Upper lobe of left lung (tissue), 6 donors: ENCODE measurements around the gene JAGN1. TPM values are rescaled to one million over a fixed set of nuclear protein-coding genes. Genes with fewer than 3 reads are reported as not detected.

ENCODE experiments used
- ATAC-seq, 2 donors: fragments of 200-7000 bp; cut with Tn5 transposase; one replicate each; pipeline ENCODE4 v1.9.1; 2022; ENCODE audit warnings: mild to moderate bottlenecking in 2 of 2, moderate library complexity in 2 of 2; ENCODE audit not compliant: low FRiP score in 2 of 2
- DNase-seq, 2 donors: peaks; one replicate each; pipeline ENCODE4 v3.0.0-alpha.2; 2019 to 2020
- H3K27ac ChIP-seq, 4 donors: fragments of 200-600 bp; sonication (generic); one replicate each; pipeline ENCODE4 v1.5.1; 2016 to 2019
- H3K27me3 ChIP-seq, 4 donors: fragments of 200-600 bp; sonication (generic); one replicate each; pipeline ENCODE4 v1.5.1; 2017 to 2019
- H3K36me3 ChIP-seq, 4 donors: fragments of 200-600 bp; sonication (generic); one replicate each; pipeline ENCODE4 v1.5.1; 2016 to 2019
- H3K4me1 ChIP-seq, 4 donors: fragments of 200-600 bp; sonication (generic); one replicate each; pipeline ENCODE4 v1.5.1; 2018 to 2019
- H3K4me3 ChIP-seq, 4 donors: fragments of 200-600 bp; sonication (generic); one replicate each; pipeline ENCODE4 v1.5.1; 2017 to 2019; ENCODE audit warnings: mild to moderate bottlenecking in 2 of 4, moderate library complexity in 1 of 4
- H3K9me3 ChIP-seq, 4 donors: fragments of 200-600 bp; sonication (generic); one replicate each; pipeline ENCODE4 v1.5.1; 2018 to 2019
- CTCF ChIP-seq, 6 experiments: fragments of 450-650 bp in 4 of 6; fragments of 200-600 bp in 2 of 6; sonication (generic) in 2 of 6; IDR thresholded peaks; one replicate each; pipeline ENCODE4 v1.5.1; 2016 to 2019; ENCODE audit warnings: antibody characterized with exemption in 6 of 6
- EP300 ChIP-seq, 4 donors: sonication (generic); formaldehyde crosslinking; IDR thresholded peaks; one replicate each; pipeline ENCODE4 v1.5.1; 2017; ENCODE audit warnings: antibody characterized with exemption in 4 of 4, control low read depth in 2 of 4
- POLR2A ChIP-seq, 4 donors: fragments of 450-650 bp; IDR thresholded peaks; one replicate each; pipeline ENCODE4 v1.5.1; 2016 to 2017; ENCODE audit warnings: antibody characterized with exemption in 4 of 4, mild to moderate bottlenecking in 2 of 4
- POLR2AphosphoS5 ChIP-seq, 2 donors: sonication (generic); formaldehyde crosslinking; IDR thresholded peaks; one replicate each; pipeline ENCODE4 v1.5.1; 2017; ENCODE audit warnings: antibody characterized with exemption in 2 of 2
- WGBS, 2 donors: methylation state at CpG; one replicate each; pipeline ENCODE4 v1.1.5; 2017 to 2018; 5-methylcytosine and 5-hydroxymethylcytosine counted together
- total RNA-seq, 6 donors: library from RNA; depleted of rRNA in 4 of 6; stranded (reverse); fragments of >200 nt in 4 of 6; gene quantifications; one replicate each; pipeline versions ENCODE4 v1.1.0 to v1.2.1, GENCODE V29; 2016 to 2021
- donor health status: DM: no; HTN: no; CAD: no; lungs with moderate emphysema.
- donor health status: DM: no; HTN: yes; CAD: no; lungs with severe emphysema.

Gene JAGN1
- total RNA-seq, 6 donors from 2014 or later, result 4.2 to 33.3 (median 24.2) TPM

- peaks cover 30 to 57% (median 39%) of the 10 kb centered on the region in 4 donors for H3K4me1 ChIP-seq
Measured at GRCh38 chr3:9914559-9915253, 24.3 kb downstream of the JAGN1 start.

GRCh38 chr3:9915254-9916141 is 25.1 kb downstream of the JAGN1 start:
- ATAC-seq, result peak; percentile 67 to 81
- Histone ChIP-seq H3K36me3 (peaks cover 0 to 5% (median under 1%) of the 10 kb centered on the region in 4 donors), H3K9me3 (no peaks in the 10 kb centered on the region), H3K4me1 (peaks cover 30 to 50% (median 39%) of the 10 kb centered on the region in 4 donors), H3K4me3 (peak overlapping the region; percentile 35 to 79 (median 78)), H3K27ac (peak overlapping the region; percentile 79 to 89 (median 86)), H3K27me3 (no peaks in the 10 kb centered on the region)
- 0 to 2% methylated on average over 11 to 36 of the region's 99 CpGs for WGBS, 2 donors
- peak; percentile 74 to 95 for DNase-seq
- peak in 1 of 4 donors; percentile 52 for TF ChIP-seq POLR2A (IDR thresholded peaks at IDR 0.05)
- TF ChIP-seq POLR2AphosphoS5 (IDR thresholded peaks at IDR 0.05), result peak in 1 of 2 donors; percentile 37
- no peak for TF ChIP-seq EP300 (IDR thresholded peaks at IDR 0.05)
- TF ChIP-seq CTCF (IDR thresholded peaks at IDR 0.05), result peak; percentile 27 to 83 (median 66)

More at GRCh38 chr3:9914559-9915253, 24.3 kb downstream of the JAGN1 start:
- WGBS, 2 donors, result 33 to 74% methylated on average over 1 to 6 of the region's 15 CpGs
- H3K27ac ChIP-seq, result peak overlapping the region; percentile 79 to 89 (median 86)
- no peaks in the 10 kb centered on the region for H3K27me3 ChIP-seq
- H3K9me3 ChIP-seq, result no peaks in the 10 kb centered on the region
- ATAC-seq, result peak in 1 of 2 donors; percentile 0
- H3K4me3 ChIP-seq, result peak overlapping the region; percentile 35 to 79 (median 78)
- no peak for DNase-seq
- TF ChIP-seq POLR2A (IDR thresholded peaks at IDR 0.05) (no peak), EP300 (IDR thresholded peaks at IDR 0.05) (no peak), CTCF (IDR thresholded peaks at IDR 0.05) (no peak), POLR2AphosphoS5 (IDR thresholded peaks at IDR 0.05) (no peak)
- peaks cover 0 to 3% (median 0%) of the 10 kb centered on the region in 4 donors for H3K36me3 ChIP-seq

GRCh38 chr3:9916346-9916733 is 25.9 kb downstream of the JAGN1 start:
- H3K9me3 ChIP-seq, result no peaks in the 10 kb centered on the region
- H3K36me3 ChIP-seq, result peaks cover 0 to 9% (median 1%) of the 10 kb centered on the region in 4 donors
- peak overlapping the region; percentile 31 to 79 (median 78) for H3K4me3 ChIP-seq
- 50 to 63% methylated on average over 6 to 7 of the region's 7 CpGs for whole genome bisulfite sequencing, 2 donors
- H3K27me3 ChIP-seq, result no peaks in the 10 kb centered on the region
- peaks cover 30 to 50% (median 39%) of the 10 kb centered on the region in 4 donors for H3K4me1 ChIP-seq
- ATAC-seq (peak in 1 of 2 donors; percentile 14), DNase-seq (no peak)
- TF ChIP-seq EP300 (IDR thresholded peaks at IDR 0.05), result no peak
- TF ChIP-seq CTCF (IDR thresholded peaks at IDR 0.05), result no peak
- TF ChIP-seq POLR2A (IDR thresholded peaks at IDR 0.05), result no peak
- TF ChIP-seq POLR2AphosphoS5 (IDR thresholded peaks at IDR 0.05), result no peak
- peak overlapping the region; percentile 79 to 89 (median 86) for H3K27ac ChIP-seq

- Histone ChIP-seq H3K4me3 (peak within 1 kb of the TSS; percentile 31 to 79 (median 78)), H3K27ac (peak within 1 kb of the TSS; percentile 79 to 89 (median 86)), H3K36me3 (peaks cover 0 to 9% (median 1%) of the 10 kb centered on the region in 4 donors), H3K27me3 (no peaks in the 10 kb centered on the region), H3K4me1 (peaks cover 30 to 49% (median 39%) of the 10 kb centered on the region in 4 donors), H3K9me3 (no peaks in the 10 kb centered on the region)
- peak; percentile 90 to 93 for ATAC-seq
- 9 to 29% methylated on average over 14 to 17 of the region's 19 CpGs for WGBS, 2 donors
- TF ChIP-seq EP300 (IDR thresholded peaks at IDR 0.05) (no peak), POLR2A (IDR thresholded peaks at IDR 0.05) (peak in 2 of 4 donors; percentile 45 to 69), CTCF (IDR thresholded peaks at IDR 0.05) (no peak), POLR2AphosphoS5 (IDR thresholded peaks at IDR 0.05) (peak; percentile 34 to 82)
- DNase-seq, result peak; percentile 74 to 93
Measured at GRCh38 chr3:9916734-9917680, 26.6 kb downstream of the JAGN1 start, which contains the start of gene IL17RC. TSS of gene IL17RC (plus strand) at chr3:9917098. CDS start at chr3:9917316, 218 bp downstream.
